ENCODE measurements around the gene NR6A1.

NR6A1 gene

DNA sequence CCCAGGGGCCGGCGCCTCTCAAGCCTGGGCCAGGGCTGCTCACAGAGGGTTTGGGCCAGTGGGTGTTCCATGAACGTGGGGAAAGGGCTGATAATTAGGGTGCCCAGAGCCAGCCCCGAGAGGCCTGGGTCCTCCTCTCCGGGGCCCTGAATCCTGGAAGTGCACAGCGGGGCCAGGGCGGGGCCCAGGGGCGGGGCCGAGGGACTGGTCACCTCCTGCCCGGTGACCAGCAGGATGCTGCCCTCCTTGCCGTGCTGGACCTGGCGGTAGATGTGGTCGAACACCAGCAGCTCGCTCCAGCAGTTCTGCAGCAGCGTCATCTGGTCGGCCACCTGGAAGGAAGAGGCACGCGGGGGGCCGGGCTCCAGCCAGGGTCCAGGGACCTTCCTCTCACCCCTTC is 278.3 kb downstream of the NR6A1 start:
- no peaks in the 10 kb centered on the region for H3K4me1 ChIP-seq
- no peak overlapping the region for H3K4me2 ChIP-seq (ENCODE audit: low read length)
- H3K4me3 ChIP-seq (ENCODE audit: low read depth, low read length) = no peak overlapping the region
- H3K27ac ChIP-seq = no peak overlapping the region
- TF ChIP-seq, protein P1, sequence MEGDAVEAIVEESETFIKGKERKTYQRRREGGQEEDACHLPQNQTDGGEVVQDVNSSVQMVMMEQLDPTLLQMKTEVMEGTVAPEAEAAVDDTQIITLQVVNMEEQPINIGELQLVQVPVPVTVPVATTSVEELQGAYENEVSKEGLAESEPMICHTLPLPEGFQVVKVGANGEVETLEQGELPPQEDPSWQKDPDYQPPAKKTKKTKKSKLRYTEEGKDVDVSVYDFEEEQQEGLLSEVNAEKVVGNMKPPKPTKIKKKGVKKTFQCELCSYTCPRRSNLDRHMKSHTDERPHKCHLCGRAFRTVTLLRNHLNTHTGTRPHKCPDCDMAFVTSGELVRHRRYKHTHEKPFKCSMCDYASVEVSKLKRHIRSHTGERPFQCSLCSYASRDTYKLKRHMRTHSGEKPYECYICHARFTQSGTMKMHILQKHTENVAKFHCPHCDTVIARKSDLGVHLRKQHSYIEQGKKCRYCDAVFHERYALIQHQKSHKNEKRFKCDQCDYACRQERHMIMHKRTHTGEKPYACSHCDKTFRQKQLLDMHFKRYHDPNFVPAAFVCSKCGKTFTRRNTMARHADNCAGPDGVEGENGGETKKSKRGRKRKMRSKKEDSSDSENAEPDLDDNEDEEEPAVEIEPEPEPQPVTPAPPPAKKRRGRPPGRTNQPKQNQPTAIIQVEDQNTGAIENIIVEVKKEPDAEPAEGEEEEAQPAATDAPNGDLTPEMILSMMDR (IDR thresholded peaks at IDR 0.05) = no peak
- H3K27me3 ChIP-seq (ENCODE audit: control insufficient read depth, insufficient read depth, low read length) = no peaks in the 10 kb centered on the region
- H3K36me3 ChIP-seq (ENCODE audit: control insufficient read depth, insufficient read depth, low read length) = no peaks in the 10 kb centered on the region
- no peaks in the 10 kb centered on the region for H3K9me3 ChIP-seq (ENCODE audit: control insufficient read depth, low read length)
- H3K9ac ChIP-seq = no peak overlapping the region
- H3K79me2 ChIP-seq = no peaks in the 10 kb centered on the region
- H2AFZ ChIP-seq = no peak overlapping the region

DNA sequence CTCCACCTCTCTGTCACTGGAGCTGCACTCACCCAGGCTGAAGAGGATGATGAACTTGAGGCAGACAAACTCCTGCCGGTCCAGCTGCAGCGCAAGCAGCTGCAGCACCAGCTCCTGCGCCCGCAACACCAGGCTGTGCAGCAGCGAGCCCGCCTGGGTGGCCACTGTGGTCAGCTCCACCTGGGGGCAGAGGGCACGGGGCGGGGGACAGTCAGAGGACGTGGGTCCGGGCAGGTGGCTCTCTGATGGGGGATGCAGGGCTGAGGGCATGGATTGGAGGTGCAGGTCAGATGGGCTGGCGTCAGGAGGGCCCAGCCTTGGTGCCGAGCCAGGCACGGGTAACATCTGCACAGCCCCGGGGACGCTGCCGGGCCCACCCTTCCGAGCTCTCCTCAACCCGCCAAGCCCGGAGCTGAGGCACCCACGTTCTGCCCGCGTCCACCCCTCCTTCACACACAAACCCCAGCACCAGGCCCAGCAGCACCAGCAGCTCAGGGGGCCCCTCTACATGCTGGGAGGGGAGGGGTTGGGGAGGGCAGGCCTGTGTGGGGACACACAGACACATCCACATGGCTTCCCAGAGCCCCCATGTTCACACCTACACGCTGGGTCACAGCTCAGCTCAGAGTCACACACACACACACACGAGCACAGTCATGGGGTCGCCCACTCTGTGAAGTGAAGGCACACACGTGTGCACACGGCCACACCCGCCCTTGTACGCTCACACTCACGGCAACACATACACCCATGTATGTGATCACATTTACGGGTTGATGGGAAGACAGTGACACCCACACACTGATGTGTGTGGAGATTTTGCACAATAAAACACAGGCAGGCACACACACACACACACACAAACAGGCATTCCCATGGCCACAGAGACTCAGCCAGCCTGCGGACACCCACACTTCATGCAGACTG is 279.8 kb downstream of the NR6A1 start:
- no peak overlapping the region for H3K27ac ChIP-seq
- H3K9me3 ChIP-seq (ENCODE audit: control insufficient read depth, low read length) = no peaks in the 10 kb centered on the region
- H3K36me3 ChIP-seq (ENCODE audit: control insufficient read depth, insufficient read depth, low read length) = no peaks in the 10 kb centered on the region
- no peak overlapping the region for H3K4me2 ChIP-seq (ENCODE audit: low read length)
- TF ChIP-seq, protein P1 (IDR thresholded peaks at IDR 0.05) = no peak
- H3K79me2 ChIP-seq = no peaks in the 10 kb centered on the region
- H3K4me1 ChIP-seq = no peaks in the 10 kb centered on the region
- no peak overlapping the region for H3K4me3 ChIP-seq (ENCODE audit: low read depth, low read length)
- no peaks in the 10 kb centered on the region for H3K27me3 ChIP-seq (ENCODE audit: control insufficient read depth, insufficient read depth, low read length)
- H3K9ac ChIP-seq = no peak overlapping the region
- H2AFZ ChIP-seq = no peak overlapping the region

DNA sequence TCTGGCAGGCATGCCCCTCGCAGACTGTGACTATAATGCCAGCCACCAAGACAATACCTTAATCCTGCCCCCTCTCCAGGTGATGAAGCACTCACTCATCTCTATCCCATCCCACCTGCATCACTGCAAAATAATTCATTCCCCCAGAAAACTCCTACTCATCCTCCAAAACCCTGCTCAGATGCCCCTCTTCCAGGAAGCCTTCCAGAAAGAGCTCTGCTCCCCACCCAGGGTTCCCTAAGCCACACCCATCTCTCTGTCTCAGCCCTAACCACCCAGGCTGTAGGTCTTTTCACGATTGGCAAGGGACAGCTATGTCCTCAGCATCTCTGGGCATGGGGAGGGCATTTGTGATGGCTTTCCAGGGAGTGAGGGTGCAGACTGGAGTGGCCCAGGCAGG is 281.1 kb downstream of the NR6A1 start:
- no peaks in the 10 kb centered on the region for H3K9me3 ChIP-seq (ENCODE audit: control insufficient read depth, low read length)
- no peaks in the 10 kb centered on the region for H3K27me3 ChIP-seq (ENCODE audit: control insufficient read depth, insufficient read depth, low read length)
- H3K36me3 ChIP-seq (ENCODE audit: control insufficient read depth, insufficient read depth, low read length) = no peaks in the 10 kb centered on the region

DNA sequence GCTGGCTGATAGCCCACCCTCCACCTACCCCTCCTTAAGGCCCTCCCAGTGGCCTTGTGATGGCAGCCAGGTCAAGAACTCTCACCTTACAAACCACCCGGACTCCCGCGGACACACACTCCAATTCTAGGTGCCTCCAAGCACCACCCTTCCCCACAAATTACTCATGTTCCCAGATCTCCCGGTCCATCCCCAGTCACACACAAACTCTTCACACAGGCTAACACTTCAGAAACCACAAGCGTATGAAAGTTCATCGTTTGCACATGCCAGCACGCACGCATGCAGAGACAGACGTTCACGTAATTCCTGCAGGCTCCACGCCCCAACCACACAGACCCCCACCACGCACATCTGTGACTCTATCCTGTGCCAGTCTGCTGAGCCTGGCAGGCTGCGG is 281.9 kb downstream of the NR6A1 start:
- Histone ChIP-seq H3K36me3 (ENCODE audit: control insufficient read depth, insufficient read depth, low read length) (no peaks in the 10 kb centered on the region), H3K9me3 (ENCODE audit: control insufficient read depth, low read length) (no peaks in the 10 kb centered on the region), H3K4me2 (ENCODE audit: low read length) (no peak overlapping the region), H3K9ac (no peak overlapping the region), H3K27ac (no peak overlapping the region), H3K27me3 (ENCODE audit: control insufficient read depth, insufficient read depth, low read length) (no peaks in the 10 kb centered on the region), H3K4me1 (no peaks in the 10 kb centered on the region), H3K79me2 (no peaks in the 10 kb centered on the region), H2AFZ (no peak overlapping the region), H3K4me3 (ENCODE audit: low read depth, low read length) (no peak overlapping the region)
- TF ChIP-seq, protein P1 (IDR thresholded peaks at IDR 0.05) = no peak

More for the DNA sequence above, 281.1 kb downstream of the NR6A1 start:
- H3K4me1 ChIP-seq = no peaks in the 10 kb centered on the region
- H3K27ac ChIP-seq = no peak overlapping the region
- TF ChIP-seq, protein P1 (IDR thresholded peaks at IDR 0.05) = no peak
- no peak overlapping the region for H2AFZ ChIP-seq
- H3K9ac ChIP-seq = no peak overlapping the region
- H3K4me3 ChIP-seq (ENCODE audit: low read depth, low read length) = no peak overlapping the region
- H3K79me2 ChIP-seq = no peaks in the 10 kb centered on the region
- H3K4me2 ChIP-seq (ENCODE audit: low read length) = no peak overlapping the region

Measured in parathyroid adenoma (tissue), 2 donors.